IPS-18c (cell line): ENCODE results near the gene SOX13.

Experiments used
- H3K4me3 ChIP-seq: 2 replicates; pipeline ENCODE4 v1.7.0; 2013; ENCODE audit warnings: low read depth, mild to moderate bottlenecking, low read length, moderate library complexity; ENCODE audit not compliant: insufficient read depth
- H3K9me3 ChIP-seq: one replicate; pipeline ENCODE4 v1.6.1; 2013; ENCODE audit warnings: mild to moderate bottlenecking, low read length, moderate library complexity; ENCODE audit not compliant: control insufficient read depth, insufficient read depth

SOX13 gene

GRCh38 chr1:204051258-204051657 lies 21.7 kb upstream of the SOX13 start:
- Histone ChIP-seq H3K4me3 (no peak overlapping the region), H3K9me3 (no peaks in the 10 kb centered on the region)

GRCh38 chr1:204051718-204052117 lies 21.2 kb upstream of the SOX13 start:
- no peaks in the 10 kb centered on the region for H3K9me3 ChIP-seq
- no peak overlapping the region for H3K4me3 ChIP-seq

GRCh38 chr1:204053893-204054292 lies 19.0 kb upstream of the SOX13 start:
- H3K9me3 ChIP-seq, result no peaks in the 10 kb centered on the region
- no peak overlapping the region for H3K4me3 ChIP-seq

- H3K4me3 ChIP-seq, result no peak overlapping the region
- H3K9me3 ChIP-seq, result no peaks in the 10 kb centered on the region
These were observed 12.9 kb upstream of the SOX13 start for GRCh38 chr1:204059970-204060369.

- H3K4me3 ChIP-seq, result no peak overlapping the region
These were observed 10.8 kb upstream of the SOX13 start for GRCh38 chr1:204062106-204062505.

GRCh38 chr1:204065174-204065985 lies 7.5 kb upstream of the SOX13 start:
- Histone ChIP-seq H3K4me3 (no peak overlapping the region), H3K9me3 (no peaks in the 10 kb centered on the region)

More at GRCh38 chr1:204062106-204062505, 10.8 kb upstream of the SOX13 start:
- no peaks in the 10 kb centered on the region for H3K9me3 ChIP-seq

- H3K9me3 ChIP-seq, result no peaks in the 10 kb centered on the region
- H3K4me3 ChIP-seq, result 0 out of 2 replicates have a peak overlapping the region, but pooled peaks have one; percentile 5
These were observed 7.0 kb upstream of the SOX13 start for GRCh38 chr1:204065986-204066300.

GRCh38 chr1:204067935-204068334 lies 5.0 kb upstream of the SOX13 start:
- H3K9me3 ChIP-seq, result no peaks in the 10 kb centered on the region
- no peak overlapping the region for H3K4me3 ChIP-seq

GRCh38 chr1:204069887-204070286 lies 3.0 kb upstream of the SOX13 start:
- Histone ChIP-seq H3K9me3 (no peaks in the 10 kb centered on the region), H3K4me3 (no peak overlapping the region)

GRCh38 chr1:204070895-204071294 lies 2.0 kb upstream of the SOX13 start:
- no peak overlapping the region for H3K4me3 ChIP-seq
- H3K9me3 ChIP-seq, result no peaks in the 10 kb centered on the region

GRCh38 chr1:204073837-204074273 lies 940 bp downstream of the SOX13 start:
- Histone ChIP-seq H3K9me3 (no peaks in the 10 kb centered on the region), H3K4me3 (peak overlapping the region; percentile 71)

- H3K9me3 ChIP-seq, result no peaks in the 10 kb centered on the region
- peak overlapping the region; percentile 71 for H3K4me3 ChIP-seq
These were observed 1.6 kb downstream of the SOX13 start for GRCh38 chr1:204074274-204075138.

GRCh38 chr1:204075139-204075521 lies 2.2 kb downstream of the SOX13 start:
- H3K4me3 ChIP-seq, result peak overlapping the region; percentile 71
- H3K9me3 ChIP-seq, result no peaks in the 10 kb centered on the region

GRCh38 chr1:204075890-204076846 lies 3.3 kb downstream of the SOX13 start:
- Histone ChIP-seq H3K9me3 (no peaks in the 10 kb centered on the region), H3K4me3 (peak overlapping the region; percentile 71)

GRCh38 chr1:204076891-204077290 lies 4.0 kb downstream of the SOX13 start:
- H3K4me3 ChIP-seq, result no peak overlapping the region
- no peaks in the 10 kb centered on the region for H3K9me3 ChIP-seq

GRCh38 chr1:204077979-204078696 lies 5.2 kb downstream of the SOX13 start:
- no peak overlapping the region; the same call in 1 of the 2 replicates for H3K4me3 ChIP-seq
- H3K9me3 ChIP-seq, result no peaks in the 10 kb centered on the region

- Histone ChIP-seq H3K4me3 (no peak overlapping the region), H3K9me3 (no peaks in the 10 kb centered on the region)
These were observed 6.7 kb downstream of the SOX13 start for GRCh38 chr1:204079608-204079999.
